ENCODE results near the gene PIK3R1.

Gene PIK3R1

GRCh38 chr5:68329554-68330255, 114.1 kb downstream of the PIK3R1 start:
- no peak for DNase-seq (ENCODE audit: low read depth, low spot score)

- no peak for DNase-seq (ENCODE audit: low read depth, low spot score)
Observed at GRCh38 chr5:68330574-68330973, 115.0 kb downstream of the PIK3R1 start.

DNA sequence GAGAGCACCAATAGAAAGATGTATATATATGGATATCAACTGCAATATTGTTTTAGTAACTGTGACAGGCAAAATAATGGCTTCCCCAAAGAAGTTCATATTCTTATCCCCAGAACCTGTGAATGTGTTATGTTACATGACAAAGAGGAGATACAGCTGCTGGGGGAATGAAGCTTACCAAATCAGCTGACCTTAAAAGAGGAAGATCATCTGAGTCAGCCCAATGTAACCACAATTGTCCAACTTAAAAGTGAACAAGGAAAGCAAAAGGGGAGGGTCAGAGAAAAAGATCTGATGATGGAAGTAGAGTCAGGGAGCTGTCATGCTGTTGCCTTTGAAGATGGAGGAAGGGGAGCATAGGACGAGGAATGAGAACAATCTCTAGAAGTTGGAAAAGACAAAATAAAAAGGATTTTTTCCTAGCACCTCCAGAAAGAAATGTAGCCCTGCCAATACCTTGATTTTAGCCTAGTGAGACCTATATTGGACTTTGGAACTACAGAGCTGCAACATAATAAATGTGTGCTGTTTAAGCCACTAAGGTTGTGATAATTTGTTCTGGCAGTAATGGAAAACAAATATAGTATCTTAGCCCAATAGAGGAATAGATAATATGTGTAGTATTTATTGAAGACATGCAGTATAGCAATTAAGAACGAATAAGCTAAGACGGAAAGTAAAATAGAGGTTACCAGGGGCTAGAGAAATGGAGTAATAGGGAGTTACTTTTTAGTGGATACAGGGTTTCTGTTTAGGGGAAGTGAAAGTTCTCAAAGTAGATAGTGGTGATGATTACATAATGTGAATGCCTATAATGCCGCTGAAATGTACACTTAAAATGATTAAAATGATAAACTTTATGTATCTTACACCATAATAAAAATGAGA, 115.9 kb downstream of the PIK3R1 start:
- no peak for DNase-seq (ENCODE audit: low read depth, low spot score)

GRCh38 chr5:68332080-68332451, 116.5 kb downstream of the PIK3R1 start:
- DNase-seq (ENCODE audit: low read depth, low spot score): no peak

DNA sequence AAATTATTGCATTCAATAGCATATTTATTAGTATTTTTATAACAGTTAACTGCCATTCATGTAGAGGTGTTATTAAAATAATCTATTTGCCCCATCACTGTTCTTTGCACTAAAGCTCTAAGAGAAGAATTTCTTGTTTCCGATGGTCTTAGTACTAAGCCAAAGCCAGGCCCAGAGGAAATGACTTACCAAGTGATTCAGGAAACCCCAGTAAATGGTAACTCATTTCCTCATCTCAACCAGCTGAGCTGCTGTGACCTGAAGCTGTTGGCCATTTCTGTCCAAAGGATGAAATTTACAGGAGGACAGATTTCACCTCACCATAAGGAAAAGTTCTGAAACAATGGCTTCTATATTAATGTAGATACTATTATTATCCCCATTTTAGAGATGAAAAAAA, 117.0 kb downstream of the PIK3R1 start:
- no peak for DNase-seq (ENCODE audit: low read depth, low spot score)

- no peak for DNase-seq (ENCODE audit: low read depth, low spot score)
Observed at GRCh38 chr5:68333649-68334552, 118.3 kb downstream of the PIK3R1 start.

GRCh38 chr5:68334553-68334886, 119.0 kb downstream of the PIK3R1 start:
- DNase-seq (ENCODE audit: low read depth, low spot score): no peak

- DNase-seq (ENCODE audit: low read depth, low spot score): no peak
Observed at GRCh38 chr5:68335075-68335474, 119.5 kb downstream of the PIK3R1 start.

- DNase-seq (ENCODE audit: low read depth, low spot score): no peak
Observed at GRCh38 chr5:68336200-68336599, 120.6 kb downstream of the PIK3R1 start.

- DNase-seq (ENCODE audit: low read depth, low spot score): no peak
Observed at GRCh38 chr5:68337235-68337634, 121.7 kb downstream of the PIK3R1 start.

DNA sequence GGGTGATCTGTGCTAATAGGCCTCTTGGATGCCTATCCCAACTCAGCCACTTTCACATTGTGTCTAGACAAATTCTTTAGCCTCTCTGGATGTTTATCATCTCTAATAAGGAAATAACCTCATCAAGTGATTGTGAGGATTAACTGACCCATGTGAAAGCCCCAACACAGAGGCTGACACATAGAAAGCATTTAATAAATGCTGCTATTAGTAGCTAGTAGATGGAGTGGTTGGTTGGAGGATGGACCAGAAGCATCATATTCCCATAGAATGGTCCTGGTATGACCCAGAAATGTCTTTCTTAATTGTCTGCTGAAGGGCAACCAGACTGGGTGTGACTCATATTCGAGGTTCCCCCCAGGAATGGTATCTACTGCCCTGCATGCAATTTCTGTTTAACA, 124.4 kb downstream of the PIK3R1 start:
- no peak for DNase-seq (ENCODE audit: low read depth, low spot score)

- DNase-seq (ENCODE audit: low read depth, low spot score): no peak
Observed at GRCh38 chr5:68341006-68341405, 125.5 kb downstream of the PIK3R1 start.

- DNase-seq (ENCODE audit: low read depth, low spot score): no peak
Observed at GRCh38 chr5:68342693-68343092, 127.1 kb downstream of the PIK3R1 start.

- no peak for DNase-seq (ENCODE audit: low read depth, low spot score)
Observed at GRCh38 chr5:68343421-68343826, 127.9 kb downstream of the PIK3R1 start.

DNA sequence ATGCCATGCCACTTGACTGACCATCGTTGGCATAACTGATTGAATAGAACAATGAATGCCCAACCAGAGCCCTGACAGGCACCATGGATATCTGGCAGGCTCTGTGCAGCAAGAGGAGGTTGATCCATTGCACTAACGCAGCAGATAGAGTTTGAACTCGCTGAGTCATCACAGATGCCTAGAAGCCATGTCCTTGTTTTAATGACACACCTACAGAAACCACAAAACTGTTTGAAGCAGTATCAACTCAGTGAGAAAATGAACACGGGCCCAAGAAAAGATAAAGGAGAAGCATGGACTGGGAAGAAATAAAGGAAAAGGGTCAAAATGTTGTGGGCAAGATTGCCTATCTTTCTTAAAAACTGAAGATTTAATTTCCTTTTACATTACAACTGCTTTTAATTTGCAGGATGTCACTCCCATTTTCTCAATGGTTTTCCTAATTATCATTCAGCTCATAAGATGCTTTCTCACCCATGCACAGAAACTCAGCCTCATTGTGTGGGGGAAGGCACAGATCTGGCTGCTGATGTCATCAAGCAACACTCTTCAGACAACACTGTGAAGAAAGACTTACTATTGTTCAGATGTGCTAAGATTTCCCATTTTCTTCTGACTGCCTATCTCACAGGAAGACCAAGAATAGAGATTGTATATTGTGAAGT, 129.0 kb downstream of the PIK3R1 start:
- no peak for DNase-seq (ENCODE audit: low read depth, low spot score)

- DNase-seq (ENCODE audit: low read depth, low spot score): no peak
Observed at GRCh38 chr5:68345171-68345570, 129.6 kb downstream of the PIK3R1 start.

DNA sequence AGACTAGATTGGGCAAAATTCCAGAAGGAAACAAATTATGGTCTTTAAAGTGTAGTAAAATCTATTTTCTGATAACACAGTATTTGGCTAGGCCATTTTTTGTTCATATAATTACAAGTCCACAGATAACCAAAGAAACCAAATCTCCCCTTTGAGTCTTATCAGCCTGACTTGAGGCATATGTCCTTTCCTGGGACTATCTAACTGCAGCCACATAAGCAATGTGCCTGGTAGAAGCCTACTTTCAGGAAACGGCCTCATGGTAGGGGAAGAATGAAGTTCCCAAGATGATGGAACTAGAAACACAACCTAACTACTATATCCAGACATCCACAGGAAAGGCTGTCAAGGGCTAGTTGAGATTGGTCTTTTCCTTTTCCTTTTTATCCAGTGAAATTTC, 130.0 kb downstream of the PIK3R1 start:
- DNase-seq (ENCODE audit: low read depth, low spot score): no peak

- no peak for DNase-seq (ENCODE audit: low read depth, low spot score)
Observed at GRCh38 chr5:68347536-68347935, 132.0 kb downstream of the PIK3R1 start.

- no peak for DNase-seq (ENCODE audit: low read depth, low spot score)
Observed at GRCh38 chr5:68348447-68349222, 133.1 kb downstream of the PIK3R1 start.

DNA sequence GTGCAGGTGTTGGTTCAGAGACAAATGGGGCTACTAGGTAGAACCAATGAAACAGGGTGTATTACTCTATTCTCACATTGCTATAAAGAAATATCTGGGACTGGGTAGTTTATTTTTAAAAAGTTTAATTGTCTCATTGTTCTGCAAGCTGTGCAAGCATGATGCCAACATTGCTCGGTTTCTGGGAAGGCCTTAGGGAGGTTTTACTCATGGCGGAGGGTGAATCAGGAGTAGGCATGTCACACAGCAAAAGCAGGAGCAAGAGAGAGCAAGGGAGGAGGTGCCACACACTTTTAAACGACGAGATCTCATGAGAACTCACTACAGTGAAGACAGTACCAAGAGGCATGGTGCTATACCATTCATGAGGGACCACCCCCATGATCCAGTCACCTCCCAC, 134.6 kb downstream of the PIK3R1 start:
- DNase-seq (ENCODE audit: low read depth, low spot score): no peak

Measured in activated naive CD8-positive, alpha-beta T cell treated with anti-CD3 and anti-CD28 coated beads, Interleukin-2, amount 50 U/mL, for 16 hours (primary cell).